ENCODE data around the gene CDCA8.

- no peak for TF ChIP-seq CTCF (IDR thresholded peaks at IDR 0.05; ENCODE audit: low read depth, low read length)
- TF ChIP-seq EZH2phosphoT487 (IDR thresholded peaks at IDR 0.05; ENCODE audit: low read depth), result no peak
These were observed 31.2 kb downstream of the CDCA8 start for GRCh38 chr1:37723390-37724078.

All from OCI-LY3 (cell line).